Measurements from ENCODE around the gene ZP4.

- TF ChIP-seq CTCF (IDR thresholded peaks at IDR 0.05 in 8 of 11, conservative IDR thresholded peaks at IDR 0.05 in 3 of 11) (no peak), POLR2A (IDR thresholded peaks at IDR 0.05) (no peak)
These were observed 4.9 kb upstream of the ZP4 start for GRCh38 chr1:237895630-237896029.
